Measurements from ENCODE around the gene RELN.
A peak's percentile ranks its signal among the peaks of the same experiment; 100 is the strongest.

RELN gene

DNA sequence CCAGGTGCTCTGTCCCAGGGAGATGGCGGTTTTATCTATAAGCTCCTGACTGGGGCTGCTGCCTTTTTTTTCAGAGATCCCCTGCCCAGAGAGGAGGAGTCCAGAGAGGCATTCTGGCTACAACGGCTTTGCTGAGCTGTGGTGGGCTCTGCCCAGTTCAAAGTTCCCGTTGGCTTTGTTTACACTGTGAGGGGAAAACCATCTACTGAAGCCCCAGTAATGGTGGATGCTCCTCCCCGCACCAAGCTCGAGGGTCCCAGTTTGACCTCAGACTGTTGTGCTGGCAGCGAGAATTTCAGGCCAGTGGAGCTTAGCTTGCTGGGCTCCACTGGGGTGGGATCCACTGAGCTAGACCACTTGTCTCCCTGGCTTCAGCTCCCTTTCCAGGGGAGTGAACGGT is 527.1 kb downstream of the RELN start:
- ChIA-PET CTCF (interaction anchor here (1.3 kb wide), 1 partner anchor 15 kb away, joined by 5 read pairs; no protein-coding TSS in a partner anchor), POLR2A (no interaction called here)
- no peak for DNase-seq (ENCODE audit: extremely low spot score)
- TF ChIP-seq, protein P1, sequence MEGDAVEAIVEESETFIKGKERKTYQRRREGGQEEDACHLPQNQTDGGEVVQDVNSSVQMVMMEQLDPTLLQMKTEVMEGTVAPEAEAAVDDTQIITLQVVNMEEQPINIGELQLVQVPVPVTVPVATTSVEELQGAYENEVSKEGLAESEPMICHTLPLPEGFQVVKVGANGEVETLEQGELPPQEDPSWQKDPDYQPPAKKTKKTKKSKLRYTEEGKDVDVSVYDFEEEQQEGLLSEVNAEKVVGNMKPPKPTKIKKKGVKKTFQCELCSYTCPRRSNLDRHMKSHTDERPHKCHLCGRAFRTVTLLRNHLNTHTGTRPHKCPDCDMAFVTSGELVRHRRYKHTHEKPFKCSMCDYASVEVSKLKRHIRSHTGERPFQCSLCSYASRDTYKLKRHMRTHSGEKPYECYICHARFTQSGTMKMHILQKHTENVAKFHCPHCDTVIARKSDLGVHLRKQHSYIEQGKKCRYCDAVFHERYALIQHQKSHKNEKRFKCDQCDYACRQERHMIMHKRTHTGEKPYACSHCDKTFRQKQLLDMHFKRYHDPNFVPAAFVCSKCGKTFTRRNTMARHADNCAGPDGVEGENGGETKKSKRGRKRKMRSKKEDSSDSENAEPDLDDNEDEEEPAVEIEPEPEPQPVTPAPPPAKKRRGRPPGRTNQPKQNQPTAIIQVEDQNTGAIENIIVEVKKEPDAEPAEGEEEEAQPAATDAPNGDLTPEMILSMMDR (IDR thresholded peaks at IDR 0.05; ENCODE audit: control extremely low read depth, extremely low read depth, low read depth, missing control alignments) = no peak

GRCh38 chr7:103447073-103447960 is 542.1 kb downstream of the RELN start:
- ChIA-PET POLR2A (no interaction called here), CTCF (interaction anchor here (1.0 to 1.4 kb wide), 4 partner anchors 10 to 116 kb away, joined by 3 to 8 read pairs (median 4); no protein-coding TSS in a partner anchor)
- TF ChIP-seq, protein P1 (IDR thresholded peaks at IDR 0.05; ENCODE audit: control extremely low read depth, extremely low read depth, low read depth, missing control alignments) = peak; percentile 69
- DNase-seq (ENCODE audit: extremely low spot score) = peak; percentile 62

DNA sequence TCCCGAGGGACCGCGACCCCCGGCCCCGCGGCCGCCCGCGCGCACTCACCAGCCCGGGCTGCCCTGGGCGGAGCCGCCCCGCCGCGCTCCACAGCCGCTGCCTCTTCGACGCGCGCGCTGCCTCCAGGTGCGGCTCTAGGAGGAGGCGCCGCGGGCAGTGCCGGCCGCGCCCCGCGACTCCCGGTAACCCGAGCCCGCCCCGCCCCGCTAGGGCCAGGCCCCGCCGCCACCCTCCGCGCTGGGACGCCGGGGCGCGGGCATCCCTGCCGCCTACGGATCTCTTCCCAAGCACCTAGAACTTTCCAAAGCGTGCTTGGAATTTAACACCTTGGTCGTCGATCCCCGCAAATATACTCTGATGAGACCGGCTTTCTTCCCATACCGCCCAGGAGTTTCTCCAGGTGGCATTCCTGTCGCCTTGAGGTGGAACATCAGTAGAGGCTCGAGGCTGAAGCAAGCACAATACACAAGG is 543.4 kb downstream of the RELN start, which contains the start of gene SLC26A5:
SLC26A5 (minus strand) TSS at position 159 of the 472 bp plus-strand sequence. CDS start 24,693 bp downstream, outside the sequence.
- TF ChIP-seq, protein P1 (IDR thresholded peaks at IDR 0.05; ENCODE audit: control extremely low read depth, extremely low read depth, low read depth, missing control alignments) = no peak
- peak; percentile 29 for DNase-seq (ENCODE audit: extremely low spot score)
- ChIA-PET POLR2A (no interaction called here), CTCF (interaction anchor here (1.2 to 1.4 kb wide), 3 partner anchors 11 to 1473 kb away, joined by 3 to 8 read pairs (median 4); no protein-coding TSS in a partner anchor)

DNA sequence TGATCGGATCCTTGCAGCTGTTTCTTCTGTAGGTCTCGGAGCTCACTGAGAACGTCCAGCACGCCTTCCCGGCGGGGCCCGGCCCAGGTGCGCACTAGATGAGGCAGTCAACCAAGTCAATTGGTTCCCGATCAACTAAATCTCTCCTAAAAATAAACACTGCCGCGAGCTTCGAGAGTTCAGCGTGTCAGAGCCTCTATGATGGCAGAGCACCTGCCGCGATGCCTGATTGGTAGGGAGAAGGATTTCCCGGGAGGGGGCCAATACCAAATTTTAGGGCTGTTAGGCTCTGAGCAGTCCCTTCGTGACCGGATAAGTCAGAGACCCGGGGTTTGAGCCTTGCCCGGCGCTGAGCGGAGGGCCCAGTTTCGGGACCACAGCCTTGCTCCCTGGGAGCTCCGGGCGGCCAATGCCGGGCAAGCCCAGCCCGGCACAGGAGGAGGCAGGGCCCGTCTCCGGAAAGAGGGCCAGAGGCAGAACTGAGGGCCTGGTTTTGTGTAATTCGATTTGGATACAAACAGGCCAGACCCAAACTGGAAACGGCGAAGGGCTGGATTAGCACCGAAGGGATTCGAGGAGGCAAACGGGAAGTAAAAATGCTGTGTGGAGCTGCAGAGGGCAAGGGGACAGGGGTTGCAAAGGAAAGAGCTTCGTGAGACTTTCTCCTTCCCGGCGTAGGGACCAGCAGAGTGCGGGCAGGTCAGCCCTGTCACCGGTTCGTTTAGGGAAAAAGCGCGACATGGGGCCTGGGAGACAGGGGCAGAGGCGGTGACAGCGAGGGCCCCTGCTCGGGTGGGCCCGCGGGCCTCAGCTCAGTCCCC is 544.0 kb downstream of the RELN start:
- ChIA-PET POLR2A (no interaction called here), CTCF (interaction anchor here (0.7 to 1.2 kb wide), 3 partner anchors 12 to 1474 kb away, joined by 3 read pairs; no protein-coding TSS in a partner anchor)
- TF ChIP-seq, protein P1 (IDR thresholded peaks at IDR 0.05; ENCODE audit: control extremely low read depth, extremely low read depth, low read depth, missing control alignments) = no peak
- DNase-seq (ENCODE audit: extremely low spot score) = peak; percentile 22

DNA sequence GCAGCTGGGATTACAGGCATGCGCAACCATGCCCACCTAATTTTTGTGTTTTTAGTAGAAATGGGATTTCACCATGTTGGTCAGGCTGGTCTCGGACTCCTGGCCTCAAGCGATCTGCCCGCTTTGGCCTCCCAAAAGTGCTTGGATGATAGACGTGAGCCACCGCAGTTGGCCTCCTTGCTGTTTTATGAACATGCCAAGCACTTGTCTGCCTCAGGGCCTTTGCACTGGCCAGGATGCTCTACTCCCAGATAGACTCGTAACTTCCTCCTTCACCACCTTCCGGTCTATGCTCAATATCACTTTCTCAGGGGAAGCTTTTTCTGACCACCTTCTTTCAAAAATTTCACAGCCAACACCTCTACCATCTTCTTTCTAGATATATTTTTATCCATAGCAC is 549.8 kb downstream of the RELN start:
- ChIA-PET POLR2A (no interaction called here), CTCF (interaction anchor here (1.0 kb wide), 2 partner anchors 15 to 34 kb away, joined by 3 read pairs; no protein-coding TSS in a partner anchor)
- DNase-seq (ENCODE audit: extremely low spot score) = no peak
- TF ChIP-seq, protein P1 (IDR thresholded peaks at IDR 0.05; ENCODE audit: control extremely low read depth, extremely low read depth, low read depth, missing control alignments) = no peak

- no peak for DNase-seq (ENCODE audit: extremely low spot score)
- ChIA-PET CTCF (no interaction called here), POLR2A (no interaction called here)
- TF ChIP-seq, protein P1 (IDR thresholded peaks at IDR 0.05; ENCODE audit: control extremely low read depth, extremely low read depth, low read depth, missing control alignments) = no peak
Observed at GRCh38 chr7:103437623-103438022, 551.8 kb downstream of the RELN start.
